Type B pancreatic cell (in vitro differentiated cells): ENCODE data around the gene ZCCHC14. TPM values are rescaled to one million over a fixed set of nuclear protein-coding genes. Genes with fewer than 3 reads are reported as not detected.
A peak's percentile ranks its signal among the peaks of the same experiment; 100 is the strongest.
"Not testable (repeated sequence)": the region's sequence is repeated elsewhere in the genome, so short reads cannot be mapped to it uniquely, and the experiment has no call there.

ENCODE experiments used
- DNase-seq: peaks from one replicate; pipeline ENCODE4 v3.0.0; 2021; ENCODE audit warnings: mixed read lengths; ENCODE audit not compliant: unreplicated experiment; ENCODE audit errors: extremely low spot score
- H3K27ac Mint-ChIP-seq: 2 replicates; pipeline ENCODE4 v1.8.0; 2021; ENCODE audit warnings: mild to moderate bottlenecking, mixed read lengths
- H3K27me3 Mint-ChIP-seq: 2 replicates; pipeline ENCODE4 v1.8.0; 2021; ENCODE audit warnings: mixed read lengths
- H3K36me3 Mint-ChIP-seq: 2 replicates; pipeline ENCODE4 v1.8.0; 2021; ENCODE audit warnings: mixed read lengths
- H3K4me1 Mint-ChIP-seq: one replicate; pipeline ENCODE4 v1.8.0; 2021; ENCODE audit warnings: mixed read lengths; ENCODE audit not compliant: unreplicated experiment
- H3K4me3 Mint-ChIP-seq: 2 replicates; pipeline ENCODE4 v1.8.0; 2021; ENCODE audit warnings: mild to moderate bottlenecking, mixed read lengths
- H3K9me3 Mint-ChIP-seq: 2 replicates; pipeline ENCODE4 v1.8.0; 2021; ENCODE audit warnings: mixed read lengths
- CTCF ChIP-seq: fragments of 200-600 bp; sonication (generic); conservative IDR thresholded peaks from 2 replicates; pipeline ENCODE4 v1.5.0; 2021; ENCODE audit warnings: antibody characterized with exemption, mild to moderate bottlenecking
- total RNA-seq: library from RNA; stranded (reverse); gene quantifications from 2 replicates; pipeline ENCODE4 v1.2.1, GENCODE V29; 2021; ENCODE audit warnings: low replicate concordance

Gene ZCCHC14
- total RNA-seq, 1 donor from 2014 or later: 32.3 TPM

DNA sequence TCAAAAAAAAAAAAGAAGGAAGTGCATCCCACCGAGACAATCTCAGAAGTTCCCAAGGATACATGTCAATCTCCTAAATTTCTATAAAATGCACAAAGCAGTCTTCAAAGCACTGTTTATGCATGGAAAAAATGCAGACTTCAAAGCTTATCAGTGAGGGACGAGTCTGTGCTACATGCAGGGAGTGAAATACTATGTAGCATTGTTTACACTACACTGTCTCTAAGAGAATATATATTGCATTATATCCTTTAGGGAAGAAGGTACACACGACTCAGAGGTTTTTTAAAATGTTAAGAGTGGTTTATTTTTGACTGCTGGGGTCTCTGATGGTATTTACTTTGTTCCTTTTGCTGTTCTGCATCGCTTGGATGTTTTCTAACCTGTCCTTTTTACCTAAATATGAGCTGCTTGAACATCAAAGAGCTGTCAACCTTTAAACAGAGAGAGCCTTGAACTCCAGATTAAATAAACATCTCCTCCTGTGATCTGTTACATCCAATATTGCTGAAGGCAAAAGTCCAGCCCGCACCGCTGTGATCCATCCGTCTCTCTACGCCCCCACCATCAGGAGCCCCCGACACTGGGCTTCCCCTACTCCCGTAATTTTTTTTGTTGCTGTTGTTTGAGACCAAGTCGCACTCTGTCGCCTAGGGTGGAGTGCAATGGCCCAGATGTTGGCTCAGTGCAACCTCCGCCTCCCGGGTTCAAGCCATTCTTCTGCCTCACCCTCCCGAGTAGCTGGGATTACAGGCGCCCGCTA is 110.6 kb downstream of the ZCCHC14 start:
- H3K27me3 Mint-ChIP-seq: peaks cover 3% of the 10 kb centered on the region
- TF ChIP-seq CTCF: no peak
- H3K4me3 Mint-ChIP-seq: peak overlapping the region; percentile 90
- no peaks in the 10 kb centered on the region for H3K36me3 Mint-ChIP-seq
- peaks cover 26% of the 10 kb centered on the region for H3K4me1 Mint-ChIP-seq
- DNase-seq: no peak
- H3K27ac Mint-ChIP-seq: peak overlapping the region; percentile 88
- no peaks in the 10 kb centered on the region for H3K9me3 Mint-ChIP-seq

- Mint-ChIP-seq H3K27ac (peak overlapping the region; percentile 40), H3K4me3 (peak overlapping the region; percentile 90), H3K36me3 (no peaks in the 10 kb centered on the region), H3K4me1 (peaks cover 25% of the 10 kb centered on the region), H3K27me3 (peaks cover 3% of the 10 kb centered on the region), H3K9me3 (no peaks in the 10 kb centered on the region)
- no peak for DNase-seq
- TF ChIP-seq CTCF: no peak
Observed at GRCh38 chr16:87380881-87381280, 111.9 kb downstream of the ZCCHC14 start.

- Mint-ChIP-seq H3K27ac (peak overlapping the region; percentile 40), H3K4me3 (no peak overlapping the region), H3K36me3 (no peaks in the 10 kb centered on the region), H3K27me3 (peaks cover 3% of the 10 kb centered on the region), H3K9me3 (no peaks in the 10 kb centered on the region), H3K4me1 (peaks cover 28% of the 10 kb centered on the region)
- no peak for TF ChIP-seq CTCF
- no peak for DNase-seq
Observed at GRCh38 chr16:87380403-87380802, 112.4 kb downstream of the ZCCHC14 start.

GRCh38 chr16:87379312-87379752 is 113.5 kb downstream of the ZCCHC14 start:
- peak overlapping the region; percentile 25 for H3K4me3 Mint-ChIP-seq

DNA sequence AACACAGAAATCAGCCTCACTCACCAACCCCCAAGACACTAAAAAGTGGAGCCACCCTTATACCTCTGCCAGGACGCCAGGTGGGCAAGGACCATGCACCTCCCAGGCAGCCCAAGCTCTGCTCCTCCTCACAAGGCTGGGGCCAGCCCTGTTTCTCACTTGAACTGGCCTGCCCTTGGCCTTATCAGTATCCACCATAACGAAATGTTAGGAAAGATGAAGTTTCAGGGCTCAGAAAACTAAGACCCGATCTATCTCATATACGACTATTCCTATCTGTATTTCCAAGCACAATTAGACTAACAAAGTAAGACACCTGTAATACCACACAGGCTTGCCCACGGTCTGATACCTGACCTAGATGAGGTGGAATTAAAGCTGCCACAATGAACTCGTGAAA is 116.2 kb downstream of the ZCCHC14 start:
- no peak for DNase-seq
- Mint-ChIP-seq H3K27me3 (no peaks in the 10 kb centered on the region), H3K4me1 (peaks cover 21% of the 10 kb centered on the region), H3K9me3 (no peaks in the 10 kb centered on the region), H3K27ac (no peak overlapping the region), H3K4me3 (no peak overlapping the region), H3K36me3 (no peaks in the 10 kb centered on the region)
- no peak for TF ChIP-seq CTCF

More at GRCh38 chr16:87379312-87379752, 113.5 kb downstream of the ZCCHC14 start:
- H3K27me3 Mint-ChIP-seq, H3K36me3 Mint-ChIP-seq, H3K9me3 Mint-ChIP-seq, DNase-seq: not testable (repeated sequence)
- Mint-ChIP-seq H3K4me1 (peaks cover 28% of the 10 kb centered on the region), H3K27ac (peak overlapping the region; percentile 21)

DNA sequence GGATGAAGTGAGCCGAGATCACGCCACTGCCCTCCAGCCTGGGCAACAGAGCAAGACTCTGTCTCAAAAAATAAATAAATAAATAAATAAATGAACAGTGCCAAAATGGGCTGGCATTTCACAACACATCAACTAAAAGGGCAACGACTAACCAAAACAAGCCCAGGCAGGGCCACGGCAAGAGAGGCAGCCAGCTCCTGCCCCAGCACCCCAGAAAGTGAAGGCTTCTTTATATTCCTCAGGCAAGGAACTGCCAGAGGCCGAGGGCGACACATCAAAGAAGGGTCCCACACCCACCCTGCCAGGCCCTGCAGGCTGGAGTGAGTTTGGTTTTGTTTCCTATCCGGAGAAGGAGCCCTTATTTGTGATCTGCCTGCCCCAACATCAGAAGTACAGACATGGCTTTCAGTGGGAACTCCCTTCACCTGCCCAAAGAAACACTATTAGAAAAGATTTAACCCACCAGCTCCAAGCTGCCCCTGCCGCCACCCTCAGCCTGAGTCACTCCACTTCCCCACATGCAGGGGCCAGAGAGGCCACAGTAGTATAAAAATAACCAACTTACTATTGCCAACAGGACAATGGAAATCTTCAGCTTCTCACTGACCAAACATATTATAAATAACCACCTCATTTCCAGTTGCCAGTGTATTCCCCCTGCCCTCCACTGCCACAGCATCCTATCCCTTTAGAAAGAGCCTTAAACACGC is 117.2 kb downstream of the ZCCHC14 start:
- DNase-seq: no peak
- no peaks in the 10 kb centered on the region for H3K36me3 Mint-ChIP-seq
- no peak overlapping the region for H3K27ac Mint-ChIP-seq
- no peaks in the 10 kb centered on the region for H3K9me3 Mint-ChIP-seq
- no peaks in the 10 kb centered on the region for H3K27me3 Mint-ChIP-seq
- H3K4me3 Mint-ChIP-seq: no peak overlapping the region
- no peak for TF ChIP-seq CTCF
- peaks cover 17% of the 10 kb centered on the region for H3K4me1 Mint-ChIP-seq
